PFSK-1 (cell line): ENCODE measurements around the gene TOR2A.

Experiments
- TAF1 ChIP-seq: IDR thresholded peaks from 2 replicates; pipeline ENCODE4 v1.6.1; 2012; ENCODE audit warnings: low read length, control low read depth, borderline replicate concordance; ENCODE audit not compliant: insufficient read depth
- TF ChIP-seq, protein P1 (sequence below), 2 experiments: IDR thresholded peaks; 2 replicates each; pipeline versions ENCODE4 v1.6.1 to v1.8.0; 2011 to 2012; ENCODE audit warnings: low read depth in 2 of 2, low read length in 2 of 2, control low read depth in 1 of 2, inconsistent platforms in 1 of 2, mild to moderate bottlenecking in 1 of 2, moderate library complexity in 1 of 2; ENCODE audit not compliant: insufficient read depth in 1 of 2

DNA sequence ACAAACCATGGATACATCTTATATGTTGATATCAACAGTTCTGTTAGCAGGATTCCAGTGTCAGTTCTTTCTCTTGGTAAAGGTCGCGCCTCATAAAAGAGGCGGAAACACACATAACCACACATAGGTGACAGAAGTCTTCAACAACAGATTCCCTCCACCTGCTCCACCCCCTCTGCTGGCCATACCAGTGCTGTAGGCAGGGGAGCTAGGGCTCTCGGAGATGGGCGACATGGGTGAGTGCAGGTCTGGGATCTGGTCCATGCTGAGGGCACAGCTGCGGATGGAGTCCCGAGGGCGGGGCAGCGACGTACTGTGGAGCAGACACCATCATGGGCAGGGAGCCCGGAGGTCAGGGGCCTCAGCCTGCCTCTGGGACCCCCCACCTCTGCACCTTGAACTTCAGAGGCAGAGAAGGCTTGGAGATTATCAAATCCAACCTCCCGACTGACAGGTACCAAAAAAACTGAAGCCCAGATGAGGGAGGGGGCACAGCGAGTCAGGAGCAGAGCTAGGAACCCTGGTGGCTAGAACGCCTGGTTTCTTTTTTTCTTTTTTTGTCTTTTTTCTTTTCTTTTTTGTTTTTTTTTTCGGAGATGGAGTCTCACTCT, 12.0 kb upstream of the TOR2A start:
- TF ChIP-seq TAF1 = no peak
- TF ChIP-seq, protein P1, sequence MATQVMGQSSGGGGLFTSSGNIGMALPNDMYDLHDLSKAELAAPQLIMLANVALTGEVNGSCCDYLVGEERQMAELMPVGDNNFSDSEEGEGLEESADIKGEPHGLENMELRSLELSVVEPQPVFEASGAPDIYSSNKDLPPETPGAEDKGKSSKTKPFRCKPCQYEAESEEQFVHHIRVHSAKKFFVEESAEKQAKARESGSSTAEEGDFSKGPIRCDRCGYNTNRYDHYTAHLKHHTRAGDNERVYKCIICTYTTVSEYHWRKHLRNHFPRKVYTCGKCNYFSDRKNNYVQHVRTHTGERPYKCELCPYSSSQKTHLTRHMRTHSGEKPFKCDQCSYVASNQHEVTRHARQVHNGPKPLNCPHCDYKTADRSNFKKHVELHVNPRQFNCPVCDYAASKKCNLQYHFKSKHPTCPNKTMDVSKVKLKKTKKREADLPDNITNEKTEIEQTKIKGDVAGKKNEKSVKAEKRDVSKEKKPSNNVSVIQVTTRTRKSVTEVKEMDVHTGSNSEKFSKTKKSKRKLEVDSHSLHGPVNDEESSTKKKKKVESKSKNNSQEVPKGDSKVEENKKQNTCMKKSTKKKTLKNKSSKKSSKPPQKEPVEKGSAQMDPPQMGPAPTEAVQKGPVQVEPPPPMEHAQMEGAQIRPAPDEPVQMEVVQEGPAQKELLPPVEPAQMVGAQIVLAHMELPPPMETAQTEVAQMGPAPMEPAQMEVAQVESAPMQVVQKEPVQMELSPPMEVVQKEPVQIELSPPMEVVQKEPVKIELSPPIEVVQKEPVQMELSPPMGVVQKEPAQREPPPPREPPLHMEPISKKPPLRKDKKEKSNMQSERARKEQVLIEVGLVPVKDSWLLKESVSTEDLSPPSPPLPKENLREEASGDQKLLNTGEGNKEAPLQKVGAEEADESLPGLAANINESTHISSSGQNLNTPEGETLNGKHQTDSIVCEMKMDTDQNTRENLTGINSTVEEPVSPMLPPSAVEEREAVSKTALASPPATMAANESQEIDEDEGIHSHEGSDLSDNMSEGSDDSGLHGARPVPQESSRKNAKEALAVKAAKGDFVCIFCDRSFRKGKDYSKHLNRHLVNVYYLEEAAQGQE (IDR thresholded peaks at IDR 0.05; ENCODE audit: insufficient read depth in 1 of 2, low read depth in 2 of 2, low read length in 2 of 2) = no peak
